ENCODE measurements around the gene HLA-DOB.
"Not testable (repeated sequence)": the region's sequence is repeated elsewhere in the genome, so short reads cannot be mapped to it uniquely, and the experiment has no call there.

The HLA-DOB gene

GRCh38 chr6:32807020-32807580 is 9.7 kb downstream of the HLA-DOB start:
- no peak for DNase-seq (ENCODE audit: low read depth)

- DNase-seq (ENCODE audit: low read depth), result not testable (repeated sequence)
Observed at GRCh38 chr6:32805404-32805803, 11.4 kb downstream of the HLA-DOB start.

- DNase-seq (ENCODE audit: low read depth), result no peak
Observed at GRCh38 chr6:32803416-32803815, 13.4 kb downstream of the HLA-DOB start.

- no peak for DNase-seq (ENCODE audit: low read depth)
Observed at GRCh38 chr6:32799740-32800139, 17.1 kb downstream of the HLA-DOB start.

- no peak for DNase-seq (ENCODE audit: low read depth)
Observed at GRCh38 chr6:32799168-32799567, 17.6 kb downstream of the HLA-DOB start.

GRCh38 chr6:32796848-32797776 is 19.7 kb downstream of the HLA-DOB start:
- peak; percentile 56 for DNase-seq (ENCODE audit: low read depth)

- no peak for DNase-seq (ENCODE audit: low read depth)
Observed at GRCh38 chr6:32794510-32794909, 22.3 kb downstream of the HLA-DOB start.

GRCh38 chr6:32792901-32793435 is 23.8 kb downstream of the HLA-DOB start:
- DNase-seq (ENCODE audit: low read depth), result no peak

GRCh38 chr6:32790306-32790705 is 26.5 kb downstream of the HLA-DOB start:
- no peak for DNase-seq (ENCODE audit: low read depth)

- peak; percentile 8 for DNase-seq (ENCODE audit: low read depth)
Observed at GRCh38 chr6:32785781-32786533, 30.8 kb downstream of the HLA-DOB start.

- not testable (repeated sequence) for DNase-seq (ENCODE audit: low read depth)
Observed at GRCh38 chr6:32782923-32783322, 33.9 kb downstream of the HLA-DOB start.

- DNase-seq (ENCODE audit: low read depth), result no peak
Observed at GRCh38 chr6:32779036-32779435, 37.8 kb downstream of the HLA-DOB start.

GRCh38 chr6:32775071-32775470 is 41.7 kb downstream of the HLA-DOB start:
- no peak for DNase-seq (ENCODE audit: low read depth)

- DNase-seq (ENCODE audit: low read depth), result no peak
Observed at GRCh38 chr6:32774426-32774825, 42.4 kb downstream of the HLA-DOB start.

GRCh38 chr6:32772656-32773055 is 44.1 kb downstream of the HLA-DOB start:
- no peak for DNase-seq (ENCODE audit: low read depth)

GRCh38 chr6:32764048-32764447 is 52.8 kb downstream of the HLA-DOB start:
- DNase-seq (ENCODE audit: low read depth), result no peak

- no peak for DNase-seq (ENCODE audit: low read depth)
Observed at GRCh38 chr6:32763421-32763820, 53.4 kb downstream of the HLA-DOB start, which contains the start of gene HLA-DQB2. TSS of gene HLA-DQB2 (minus strand) at chr6:32763532. CDS start at chr6:32763470, 62 bp downstream.

Data from stimulated activated CD4-positive, alpha-beta T cell treated with anti-CD3 and anti-CD28 coated beads, Interleukin-2, amount 100 ng/mL, for 4 hours (primary cell).